H9 (cell line): ENCODE results near the gene CYP2B6. TPM values are rescaled to one million over a fixed set of nuclear protein-coding genes. Genes with fewer than 3 reads are reported as not detected.

Experiments used
- DNase-seq: peaks from one replicate; pipeline ENCODE4 v3.0.0-alpha.2; 2017
- H2AFZ ChIP-seq: one replicate; pipeline ENCODE4 v1.6.1; 2013; ENCODE audit warnings: mild to moderate bottlenecking, low read length, control low read depth, moderate library complexity
- H2AK5ac ChIP-seq: 2 replicates; pipeline ENCODE4 v1.6.1; 2013; ENCODE audit warnings: low read length, control low read depth, mixed read lengths; ENCODE audit not compliant: insufficient read length
- H2BK120ac ChIP-seq: one replicate; pipeline ENCODE4 v1.6.1; 2013; ENCODE audit warnings: low read depth, mild to moderate bottlenecking, low read length, control low read depth, inconsistent platforms; ENCODE audit not compliant: poor library complexity, severe bottlenecking
- H2BK12ac ChIP-seq: 2 replicates; pipeline ENCODE4 v1.6.1; 2013; ENCODE audit warnings: low read length, control low read depth, mixed read lengths, low read depth; ENCODE audit not compliant: insufficient read length
- H2BK15ac ChIP-seq: 2 replicates; pipeline ENCODE4 v1.6.1; 2013; ENCODE audit warnings: low read depth, low read length, control low read depth
- H2BK20ac ChIP-seq: one replicate; pipeline ENCODE4 v1.6.1; 2013; ENCODE audit warnings: low read depth, mild to moderate bottlenecking, low read length, control low read depth, inconsistent platforms; ENCODE audit not compliant: poor library complexity, severe bottlenecking
- H2BK5ac ChIP-seq: 2 replicates; pipeline ENCODE4 v1.6.1; 2013; ENCODE audit warnings: low read length, control low read depth, mixed read lengths; ENCODE audit not compliant: insufficient read length
- H3K14ac ChIP-seq: 2 replicates; pipeline ENCODE4 v1.6.1; 2013; ENCODE audit warnings: low read length, control low read depth; ENCODE audit not compliant: insufficient read depth
- H3K18ac ChIP-seq: 2 replicates; pipeline ENCODE4 v1.6.1; 2013; ENCODE audit warnings: low read depth, mild to moderate bottlenecking, mixed read lengths, low read length, control low read depth; ENCODE audit not compliant: insufficient read length
- H3K23ac ChIP-seq: 2 replicates; pipeline ENCODE4 v1.6.1; 2013; ENCODE audit warnings: low read length, control low read depth, mixed read lengths, low read depth; ENCODE audit not compliant: insufficient read length
- H3K23me2 ChIP-seq: 2 replicates; pipeline ENCODE4 v1.6.1; 2013; ENCODE audit warnings: low read depth, mild to moderate bottlenecking, mixed read lengths, low read length, control low read depth; ENCODE audit not compliant: insufficient read length, poor library complexity, severe bottlenecking
- H3K27ac ChIP-seq: 2 replicates; pipeline ENCODE4 v1.5.1; 2013; ENCODE audit warnings: low read length, control low read depth, mixed read lengths, low read depth; ENCODE audit not compliant: insufficient read length
- H3K27me3 ChIP-seq: 2 replicates; pipeline ENCODE4 v1.6.1; 2013; ENCODE audit warnings: low read length, control low read depth, inconsistent platforms; ENCODE audit not compliant: insufficient read depth
- H3K4ac ChIP-seq: 2 replicates; pipeline ENCODE4 v1.6.1; 2013; ENCODE audit warnings: low read depth, mild to moderate bottlenecking, control low read depth, inconsistent platforms, low read length, moderate library complexity
- H3K4me1 ChIP-seq: 2 replicates; pipeline ENCODE4 v1.6.1; 2013; ENCODE audit warnings: low read length, control low read depth, inconsistent platforms; ENCODE audit not compliant: insufficient read depth
- H3K4me2 ChIP-seq: 2 replicates; pipeline ENCODE4 v1.6.1; 2013; ENCODE audit warnings: low read length, control low read depth, mixed read lengths; ENCODE audit not compliant: insufficient read length, insufficient read depth
- H3K56ac ChIP-seq: 2 replicates; pipeline ENCODE4 v1.6.1; 2013; ENCODE audit warnings: low read depth, mild to moderate bottlenecking, mixed read lengths, low read length, control low read depth; ENCODE audit not compliant: insufficient read length
- H3K79me1 ChIP-seq: 2 replicates; pipeline ENCODE4 v1.6.1; 2013; ENCODE audit warnings: low read depth, mild to moderate bottlenecking, moderate library complexity, low read length, control low read depth, inconsistent platforms; ENCODE audit not compliant: insufficient read depth, poor library complexity, severe bottlenecking
- H3K79me2 ChIP-seq: 2 replicates; pipeline ENCODE4 v1.6.1; 2013; ENCODE audit warnings: low read length, control low read depth, inconsistent platforms; ENCODE audit not compliant: insufficient read depth
- H3K9ac ChIP-seq: 2 replicates; pipeline ENCODE4 v1.6.1; 2013; ENCODE audit warnings: low read length, control low read depth, mixed read lengths; ENCODE audit not compliant: insufficient read length; ENCODE audit errors: extremely low read depth
- H3K9me3 ChIP-seq: one replicate; pipeline ENCODE4 v1.6.1; 2013; ENCODE audit warnings: low read depth, low read length, inconsistent platforms; ENCODE audit not compliant: control insufficient read depth
- H3T11ph ChIP-seq: one replicate; pipeline ENCODE4 v1.6.1; 2013; ENCODE audit warnings: mild to moderate bottlenecking, low read length, control low read depth, inconsistent platforms
- H4K20me1 ChIP-seq: one replicate; pipeline ENCODE4 v1.6.1; 2013; ENCODE audit not compliant: control insufficient read depth, insufficient read length, insufficient read depth
- H4K5ac ChIP-seq: 2 replicates; pipeline ENCODE4 v1.6.1; 2013; ENCODE audit warnings: low read depth, mild to moderate bottlenecking, mixed read lengths, low read length, control low read depth; ENCODE audit not compliant: insufficient read length
- H4K8ac ChIP-seq: replicated peaks from 2 replicates; pipeline ENCODE4 v1.6.1; 2013; ENCODE audit warnings: low read length, control low read depth, mixed read lengths, low read depth; ENCODE audit not compliant: insufficient read length
- H4K91ac ChIP-seq: 2 replicates; pipeline ENCODE4 v1.6.1; 2013; ENCODE audit warnings: low read depth, mild to moderate bottlenecking, moderate library complexity, mixed read lengths, low read length, control low read depth; ENCODE audit not compliant: insufficient read length
- H3K27ac Mint-ChIP-seq, 3 experiments: 2 replicates in 2 of 3; 3 replicates in 1 of 3; pipeline ENCODE4 v1.8.0; 2020 to 2021; ENCODE audit warnings: mixed read lengths in 3 of 3, mild to moderate bottlenecking in 1 of 3, moderate library complexity in 1 of 3
- H3K27me3 Mint-ChIP-seq: 2 replicates; pipeline ENCODE4 v1.8.0; 2021; ENCODE audit warnings: low read depth, mild to moderate bottlenecking, moderate library complexity, mixed read lengths
- H3K36me3 Mint-ChIP-seq, 3 experiments: 2 replicates in 2 of 3; 3 replicates in 1 of 3; pipeline ENCODE4 v1.8.0; 2020 to 2021; ENCODE audit warnings: low read depth in 3 of 3, mixed read lengths in 3 of 3; ENCODE audit not compliant: insufficient read depth in 1 of 3
- H3K4me1 Mint-ChIP-seq, 2 experiments: 2 replicates each; pipeline ENCODE4 v1.8.0; 2020; ENCODE audit warnings: mixed read lengths in 2 of 2
- H3K4me3 Mint-ChIP-seq, 2 experiments: 2 replicates in 1 of 2; 3 replicates in 1 of 2; pipeline ENCODE4 v1.8.0; 2020 to 2021; ENCODE audit warnings: mild to moderate bottlenecking in 2 of 2, mixed read lengths in 2 of 2, moderate library complexity in 1 of 2
- H3K9me3 Mint-ChIP-seq, 2 experiments: 2 replicates in 1 of 2; 3 replicates in 1 of 2; pipeline ENCODE4 v1.8.0; 2020; ENCODE audit warnings: mild to moderate bottlenecking in 2 of 2, mixed read lengths in 2 of 2, moderate library complexity in 1 of 2
- CTCF ChIP-seq: fragments of 200-600 bp; sonication (generic); conservative IDR thresholded peaks from 3 replicates; pipeline ENCODE4 v1.8.0; 2021; ENCODE audit warnings: antibody characterized with exemption, mild to moderate bottlenecking
- WGBS: extraction: QIAGEN DNeasy Blood & Tissue Kit; methylation state at CpG from one replicate; pipeline ENCODE4 v1.1.7; 2013; ENCODE audit warnings: missing lambda C conversion rate, low lambda C conversion rate, mixed read lengths; ENCODE audit not compliant: insufficient read length; ENCODE audit errors: extremely low coverage; 5-methylcytosine and 5-hydroxymethylcytosine counted together
- total RNA-seq: library from RNA; stranded (reverse); gene quantifications from 2 replicates; pipeline ENCODE4 v1.2.1, GENCODE V29; 2021

Gene CYP2B6
- total RNA-seq, 1 experiment from 2014 or later, result 3.0 TPM

- no peak overlapping the region for H3K23ac ChIP-seq
- no peak overlapping the region for H2AFZ ChIP-seq
- H3K4me1 ChIP-seq, result no peaks in the 10 kb centered on the region
- Mint-ChIP-seq H3K4me1 (peaks cover 29 to 32% of the 10 kb centered on the region in 2 experiments), H3K9me3 (peaks cover 5% of the 10 kb centered on the region in 2 experiments; a peak in 3 of 5 replicates), H3K4me3 (no peak overlapping the region), H3K27me3 (peaks cover 13% of the 10 kb centered on the region), H3K27ac (no peak overlapping the region; a peak in 1 of 7 replicates), H3K36me3 (peaks cover 0 to 4% (median 4%) of the 10 kb centered on the region in 3 experiments; a peak in 2 of 7 replicates)
- H2BK12ac ChIP-seq, result no peak overlapping the region
- H3K27me3 ChIP-seq, result no peaks in the 10 kb centered on the region
- no CpG with 5 or more reads among the region's 4 CpGs for WGBS
- no peak overlapping the region for H3T11ph ChIP-seq
- no peaks in the 10 kb centered on the region for H4K20me1 ChIP-seq
- H3K4me2 ChIP-seq, result no peak overlapping the region
- H3K79me2 ChIP-seq, result no peaks in the 10 kb centered on the region
- H3K9me3 ChIP-seq, result no peaks in the 10 kb centered on the region
- H2AK5ac ChIP-seq, result no peak overlapping the region
- H2BK20ac ChIP-seq, result no peak overlapping the region
- no peak overlapping the region for H4K91ac ChIP-seq
- H2BK5ac ChIP-seq, result no peak overlapping the region
- DNase-seq, result no peak
- no peak overlapping the region for H3K18ac ChIP-seq
- H3K4ac ChIP-seq, result no peak overlapping the region
- no peaks in the 10 kb centered on the region for H3K23me2 ChIP-seq
- H3K9ac ChIP-seq, result no peak overlapping the region
- no peak overlapping the region for H3K27ac ChIP-seq
- H3K56ac ChIP-seq, result no peak overlapping the region
- H3K14ac ChIP-seq, result no peak overlapping the region
- no peak overlapping the region for H2BK15ac ChIP-seq
- no peak overlapping the region for H4K8ac ChIP-seq
- H2BK120ac ChIP-seq, result no peak overlapping the region
- no peak overlapping the region for H4K5ac ChIP-seq
- no peak for TF ChIP-seq CTCF
- H3K79me1 ChIP-seq, result no peaks in the 10 kb centered on the region
These were observed 38.7 kb downstream of the CYP2B6 start for GRCh38 chr19:41029524-41030432.
